HL-60/S4 treated with retinoic acid at 250 ng/mL for 4 days and 3 days (cell line): ENCODE measurements around the gene MAGEB6.
"Not testable (repeated sequence)": the region's sequence is repeated elsewhere in the genome, so short reads cannot be mapped to it uniquely, and the experiment has no call there.

Source experiments
- in situ Hi-C: fragments of 300-500 bp; cut with MboI; formaldehyde crosslinking; loops from 2 replicates; pipeline ENCODE4 v1.7.0; 2022; ENCODE audit warnings: low sequenced_read_pairs

The MAGEB6 gene, protein sequence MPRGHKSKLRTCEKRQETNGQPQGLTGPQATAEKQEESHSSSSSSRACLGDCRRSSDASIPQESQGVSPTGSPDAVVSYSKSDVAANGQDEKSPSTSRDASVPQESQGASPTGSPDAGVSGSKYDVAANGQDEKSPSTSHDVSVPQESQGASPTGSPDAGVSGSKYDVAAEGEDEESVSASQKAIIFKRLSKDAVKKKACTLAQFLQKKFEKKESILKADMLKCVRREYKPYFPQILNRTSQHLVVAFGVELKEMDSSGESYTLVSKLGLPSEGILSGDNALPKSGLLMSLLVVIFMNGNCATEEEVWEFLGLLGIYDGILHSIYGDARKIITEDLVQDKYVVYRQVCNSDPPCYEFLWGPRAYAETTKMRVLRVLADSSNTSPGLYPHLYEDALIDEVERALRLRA

DNA sequence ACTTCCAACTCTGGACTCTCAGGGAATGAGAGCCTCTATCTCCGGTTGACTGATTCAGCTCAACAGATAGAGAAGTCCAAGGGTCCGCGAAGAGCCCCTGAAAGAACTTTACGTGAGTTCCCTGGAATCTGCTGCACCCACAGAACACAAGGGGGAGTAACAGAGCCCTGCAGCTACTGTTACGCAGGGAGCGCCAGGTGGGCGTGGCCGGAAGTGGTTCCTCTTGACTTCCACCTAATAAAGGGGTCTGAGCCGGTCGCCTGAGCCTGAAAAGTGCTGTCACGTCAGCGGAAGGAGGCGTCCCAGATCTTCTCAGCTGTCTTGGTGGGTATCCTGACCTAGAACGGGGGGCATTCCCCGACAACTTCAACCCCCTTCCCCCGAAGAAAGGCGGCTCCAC is at the start of gene MAGEB6:
Gene MAGEB6, plus strand, starts transcription at position 237 of the 400 bp plus-strand sequence. CDS start 1,407 bp downstream, outside the sequence.
- in situ Hi-C loops, result no loop called here

DNA sequence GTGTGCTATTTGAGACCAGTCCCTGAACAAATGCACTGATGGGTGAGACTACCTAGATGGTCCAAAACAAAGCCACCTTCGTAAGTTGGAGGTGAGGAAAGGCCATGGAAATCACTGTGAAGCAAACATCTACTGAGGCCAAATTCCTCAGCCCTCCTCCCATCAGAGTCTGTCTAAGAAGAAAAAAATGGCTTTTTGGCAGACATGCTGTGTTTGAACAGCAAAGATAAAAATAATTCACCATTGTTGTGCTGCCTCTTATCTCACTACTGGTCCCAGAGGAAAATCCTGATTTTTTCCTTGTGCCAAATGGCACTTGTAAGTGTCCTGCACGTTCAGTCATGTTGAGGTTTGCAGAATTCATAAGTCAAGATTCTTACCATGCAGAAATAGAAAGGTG is 46.2 kb upstream of the MAGEB6 start:
- in situ Hi-C loops, result no loop called here

DNA sequence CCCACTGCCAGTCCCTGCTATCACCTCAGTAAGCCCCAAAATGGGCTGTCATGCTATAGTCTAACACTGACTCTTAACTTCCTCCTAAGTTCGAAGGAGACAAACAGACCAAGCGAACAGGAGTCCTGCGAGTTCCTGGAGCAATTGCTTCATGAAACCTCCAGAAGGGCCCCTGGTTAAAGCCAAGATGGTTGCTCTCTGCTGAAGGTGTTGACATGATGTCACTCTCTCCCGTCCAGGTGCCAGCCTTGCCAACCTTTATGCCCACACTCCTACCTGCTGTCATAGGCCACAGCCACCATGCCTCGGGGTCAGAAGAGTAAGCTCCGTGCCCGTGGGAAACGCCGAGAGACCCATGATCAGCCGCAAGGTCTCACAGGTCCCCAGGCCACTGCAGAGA is 31.9 kb upstream of the MAGEB6 start, which contains the start of gene MAGEB6B:
Gene MAGEB6B, plus strand, starts transcription at position 301 of the 400 bp plus-strand sequence. Its CDS starts 0 bp downstream, at position 301.
- in situ Hi-C loops, result no loop called here

DNA sequence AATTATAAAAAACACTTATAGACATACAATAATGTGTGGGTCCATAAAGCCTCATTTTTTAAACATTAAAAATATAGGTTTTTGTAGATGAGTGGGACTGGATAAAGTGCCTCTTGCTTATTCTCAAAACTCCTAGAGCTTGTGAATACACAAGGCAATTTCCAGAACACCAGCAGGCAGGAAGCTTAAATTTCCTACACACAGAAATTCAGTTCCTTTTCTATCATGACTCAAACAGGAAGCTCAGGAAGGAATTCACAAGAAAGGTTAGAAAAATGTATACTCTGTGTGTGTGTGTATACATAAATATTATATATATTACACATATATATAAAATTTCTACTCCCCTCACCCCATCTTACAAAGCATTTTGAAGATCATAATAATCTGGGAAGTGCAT is 11.3 kb downstream of the MAGEB6 start:
- in situ Hi-C loops, result no loop called here

DNA sequence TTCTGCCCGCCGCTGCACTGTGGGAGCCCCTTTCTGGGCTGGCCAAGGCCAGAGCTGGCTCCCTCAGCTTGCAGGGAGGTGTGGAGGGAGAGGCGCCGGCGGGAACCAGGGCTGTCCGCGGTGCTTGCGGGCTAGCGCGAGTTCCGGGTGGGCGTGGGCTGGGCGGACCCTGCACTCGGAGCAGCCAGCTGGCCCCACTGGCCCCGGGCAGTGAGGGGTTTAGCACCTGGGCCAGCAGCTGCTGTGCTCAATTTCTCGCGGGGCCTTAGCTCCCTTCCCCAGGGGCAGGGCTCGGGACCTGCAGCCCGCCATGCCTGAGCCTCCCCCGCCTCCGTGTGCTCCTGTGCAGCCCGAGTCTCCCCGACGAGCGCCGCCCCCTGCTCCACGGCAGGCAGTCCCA is 12.5 kb downstream of the MAGEB6 start:
- in situ Hi-C loops, result not testable (repeated sequence)

DNA sequence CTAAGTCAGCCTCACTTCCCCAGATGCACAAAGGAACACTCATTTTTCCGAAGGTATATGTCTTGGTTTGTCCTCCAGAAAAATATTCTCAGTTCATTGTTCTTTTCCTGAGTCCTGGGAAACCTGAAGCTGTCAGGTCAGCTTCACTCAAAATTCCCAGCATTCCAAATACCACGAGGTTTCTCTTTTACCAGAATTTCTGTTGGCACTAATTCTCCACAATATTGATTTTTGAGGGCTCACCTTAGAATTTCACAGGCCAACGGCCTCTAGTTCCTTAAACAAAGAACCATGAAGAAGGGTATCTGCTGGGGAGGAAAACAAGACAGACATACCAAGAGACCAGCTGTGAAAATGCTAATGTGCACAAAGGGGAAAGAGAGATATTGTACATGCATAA is 15.8 kb downstream of the MAGEB6 start:
- in situ Hi-C loops, result no loop called here

DNA sequence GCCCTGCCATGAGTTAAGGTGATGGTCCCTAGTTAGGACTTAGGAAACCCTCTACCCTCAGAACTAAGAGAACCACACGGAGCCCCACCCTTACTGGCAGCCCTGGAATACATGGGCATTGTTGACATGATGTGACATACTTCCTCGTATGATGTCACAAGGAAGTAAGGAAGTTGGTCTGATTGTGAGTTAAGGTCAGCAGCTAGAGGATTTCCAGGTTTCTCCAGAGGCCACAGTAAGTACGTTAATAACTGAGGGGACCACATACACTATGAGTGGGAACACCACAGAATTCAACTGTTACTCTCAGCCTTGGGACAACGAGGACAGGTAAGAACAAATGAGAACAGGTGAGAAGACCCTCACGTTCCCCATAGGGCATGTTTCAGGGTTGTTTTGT is 23.6 kb downstream of the MAGEB6 start, which contains the start of gene MAGEB5:
Gene MAGEB5, plus strand, starts transcription at position 301 of the 400 bp plus-strand sequence. CDS start 1,133 bp downstream, outside the sequence.
- in situ Hi-C loops, result no loop called here

DNA sequence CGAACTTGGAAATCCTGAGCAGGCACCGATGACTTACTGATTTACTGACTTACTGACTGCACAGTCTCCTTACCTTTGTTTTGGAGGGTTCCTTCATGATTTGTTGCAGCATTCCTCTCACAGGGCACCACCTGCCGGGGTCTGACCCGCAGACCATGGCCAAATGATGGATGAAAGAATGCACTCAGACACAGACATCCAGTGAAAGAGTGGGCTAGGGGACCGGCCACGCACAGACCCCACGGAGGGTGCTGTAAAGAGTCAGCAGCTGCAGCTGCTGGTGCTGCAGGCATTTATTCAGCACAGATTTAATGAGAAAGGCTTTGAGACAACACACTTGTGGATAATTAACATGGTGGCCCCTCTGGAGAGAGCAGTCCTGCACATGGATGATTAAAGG is 27.1 kb downstream of the MAGEB6 start:
- in situ Hi-C loops, result no loop called here

DNA sequence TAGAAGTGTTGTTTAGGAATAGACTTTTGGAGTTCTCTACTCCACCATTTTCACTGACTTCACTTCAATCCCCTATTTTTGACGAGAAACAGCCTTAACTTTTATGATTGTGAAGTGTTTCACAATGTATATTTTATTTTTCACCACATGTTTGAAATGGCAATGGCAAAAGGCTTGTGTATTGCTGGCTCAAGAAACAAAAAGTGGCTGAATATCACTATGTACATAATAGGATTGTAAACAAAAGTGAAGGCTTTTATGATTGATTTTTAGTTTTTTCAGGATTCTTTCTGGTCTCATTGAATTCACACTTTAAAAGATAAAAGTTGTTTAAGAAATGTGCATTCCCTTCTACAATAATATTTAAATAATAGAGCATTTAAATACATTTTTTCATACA is 41.9 kb downstream of the MAGEB6 start:
- in situ Hi-C loops, result no loop called here
